Naive thymus-derived CD4-positive, alpha-beta T cell (primary cell): ENCODE data around the gene RABL6. TPM values are rescaled to one million over a fixed set of nuclear protein-coding genes. Genes with fewer than 3 reads are reported as not detected.

ENCODE experiments used
- ATAC-seq: fragments of 150-1000 bp; cut with Tn5 transposase; 2 replicates; pipeline ENCODE4 v1.10.0; 2021; ENCODE audit warnings: mild to moderate bottlenecking, moderate library complexity
- CTCF ChIA-PET: fragments of 350-600 bp; sonication (Branson Sonifier 250); formaldehyde crosslinking; loops from one replicate; lab custom pipeline; 2021; ENCODE audit warnings: antibody characterized with exemption; lab: Charles Lee
- POLR2A ChIA-PET: fragments of 350-600 bp; sonication (Branson Sonifier 250); formaldehyde crosslinking; loops from one replicate; lab custom pipeline; 2021; ENCODE audit warnings: antibody characterized with exemption, inconsistent platforms; lab: Charles Lee
- DNase-seq, 9 donors: peaks; one replicate each; pipeline versions ENCODE4 v3.0.0 to v3.0.0-alpha.2; 2020 to 2022; ENCODE audit warnings: mixed read lengths in 1 of 9
- H3K27ac ChIP-seq: one replicate; pipeline ENCODE4 v1.7.0; 2013; ENCODE audit warnings: mild to moderate bottlenecking, low read depth, low read length, moderate library complexity
- H3K27me3 ChIP-seq, 2 donors: one replicate each; pipeline ENCODE4 v1.7.0; 2013; ENCODE audit warnings: low read length in 2 of 2, mild to moderate bottlenecking in 2 of 2, moderate library complexity in 2 of 2; ENCODE audit not compliant: control insufficient read depth in 2 of 2, insufficient read depth in 2 of 2
- H3K36me3 ChIP-seq, 3 experiments: 1 replicate in 2 of 3; 2 replicates in 1 of 3; pipeline ENCODE4 v1.7.0; 2013; ENCODE audit warnings: low read length in 3 of 3, mild to moderate bottlenecking in 3 of 3, moderate library complexity in 1 of 3; ENCODE audit not compliant: insufficient read depth in 3 of 3, control insufficient read depth in 2 of 3
- H3K4me1 ChIP-seq, 2 donors: one replicate each; pipeline ENCODE4 v1.7.0; 2013; ENCODE audit warnings: low read length in 2 of 2, mild to moderate bottlenecking in 2 of 2, moderate library complexity in 1 of 2; ENCODE audit not compliant: control insufficient read depth in 2 of 2, insufficient read depth in 2 of 2
- H3K4me3 ChIP-seq: 2 replicates; pipeline ENCODE4 v1.7.0; 2013; ENCODE audit warnings: mild to moderate bottlenecking, low read length
- H3K9me3 ChIP-seq, 3 experiments: 1 replicate in 2 of 3; 2 replicates in 1 of 3; pipeline ENCODE4 v1.7.0; 2013; ENCODE audit warnings: low read length in 3 of 3; ENCODE audit not compliant: control insufficient read depth in 2 of 3
- H3K27ac Mint-ChIP-seq, 9 donors: one replicate each; pipeline ENCODE4 v1.8.0; 2020 to 2022; ENCODE audit warnings: mixed read lengths in 9 of 9, mild to moderate bottlenecking in 8 of 9, moderate library complexity in 5 of 9, inconsistent platforms in 2 of 9
- H3K27me3 Mint-ChIP-seq, 5 donors: one replicate each; pipeline ENCODE4 v1.8.0; 2021 to 2022; ENCODE audit warnings: mixed read lengths in 5 of 5, mild to moderate bottlenecking in 1 of 5
- H3K36me3 Mint-ChIP-seq, 5 donors: one replicate each; pipeline ENCODE4 v1.8.0; 2020 to 2022; ENCODE audit warnings: mixed read lengths in 5 of 5, mild to moderate bottlenecking in 3 of 5, inconsistent platforms in 1 of 5
- H3K4me1 Mint-ChIP-seq, 7 donors: one replicate each; pipeline ENCODE4 v1.8.0; 2020 to 2022; ENCODE audit warnings: mixed read lengths in 7 of 7, mild to moderate bottlenecking in 3 of 7, inconsistent platforms in 1 of 7
- H3K4me3 Mint-ChIP-seq, 10 donors: one replicate each; pipeline ENCODE4 v1.8.0; 2020 to 2022; ENCODE audit warnings: mild to moderate bottlenecking in 10 of 10, mixed read lengths in 10 of 10, moderate library complexity in 6 of 10, inconsistent platforms in 2 of 10
- H3K9me3 Mint-ChIP-seq, 11 donors: one replicate each; pipeline ENCODE4 v1.8.0; 2020 to 2022; ENCODE audit warnings: mixed read lengths in 11 of 11, mild to moderate bottlenecking in 4 of 11, inconsistent platforms in 1 of 11, moderate library complexity in 1 of 11
- intact Hi-C, 2 donors: fragments of 100-400 bp; cut with micrococcal nuclease; formaldehyde crosslinking; loops; one replicate each; pipeline ENCODE4 v1.15.1; 2023
- polyA plus RNA-seq, 2 donors: library from polyadenylated mRNA; unstranded; fragments of 300-500 nt; fragmentation: Illumina TruSeq; gene quantifications; one replicate each; pipeline ENCODE4 v1.2.3, GENCODE V29; 2021
- total RNA-seq, 6 experiments: library from RNA in 5 of 6; stranded (reverse) in 5 of 6; gene quantifications; 1 replicate in 5 of 6; 2 replicates in 1 of 6; pipeline ENCODE4 v1.2.3 and lab custom pipeline; 2021 to 2026

Gene RABL6
- total and polyA plus RNA-seq, 7 experiments from 2014 or later = 9.4 to 100 (median 60.7) TPM

DNA sequence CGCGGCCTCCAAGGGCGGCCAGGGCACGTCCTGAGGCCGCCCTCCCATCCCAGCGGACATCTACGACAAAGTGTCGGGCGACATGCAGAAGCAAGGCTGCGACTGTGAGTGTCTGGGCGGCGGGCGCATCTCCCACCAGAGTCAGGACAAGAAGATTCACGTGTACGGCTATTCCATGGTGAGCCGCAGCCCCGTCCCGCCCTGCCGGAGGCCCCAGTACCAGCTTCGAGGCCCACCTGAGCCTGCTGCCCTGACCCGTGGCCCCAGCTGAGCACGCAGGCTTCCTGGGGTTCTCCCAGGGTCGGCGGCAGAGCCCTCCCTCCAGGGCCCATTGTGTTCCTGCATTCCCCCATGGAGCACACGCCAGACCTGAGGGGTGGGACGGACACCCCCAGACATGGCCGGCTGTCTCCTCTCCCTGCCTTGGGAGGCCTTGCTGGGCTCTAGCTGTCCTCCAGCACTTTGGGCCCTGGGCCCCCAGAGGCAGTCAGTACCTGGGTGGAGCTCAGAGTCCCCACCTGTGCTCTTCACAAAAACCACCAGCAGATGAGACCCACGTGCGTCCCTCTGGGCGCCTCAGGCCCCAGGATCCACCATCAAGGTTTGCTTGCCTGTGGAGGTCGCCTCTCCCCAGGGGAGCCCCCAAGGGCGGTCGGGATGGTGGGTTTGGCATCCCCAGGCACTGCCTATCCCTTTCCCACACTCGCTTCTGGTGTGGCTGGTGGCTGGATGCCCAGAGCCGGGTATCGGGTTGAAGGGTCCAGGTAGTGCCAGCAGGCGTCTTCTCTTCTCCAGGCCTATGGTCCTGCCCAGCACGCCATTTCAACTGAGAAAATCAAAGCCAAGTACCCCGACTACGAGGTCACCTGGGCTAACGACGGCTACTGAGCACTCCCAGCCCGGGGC is 42.5 kb downstream of the RABL6 start:
- Mint-ChIP-seq H3K36me3 (peaks cover 0 to 10% (median 0%) of the 10 kb centered on the region in 5 donors), H3K27ac (peak overlapping the region in 5 of 9 donors; percentile 28 to 88 (median 77)), H3K4me3 (peak overlapping the region; percentile 86 to 97 (median 92)), H3K4me1 (peaks cover 0 to 16% (median 10%) of the 10 kb centered on the region in 7 donors), H3K27me3 (peaks cover 0 to 19% (median 0%) of the 10 kb centered on the region in 5 donors), H3K9me3 (no peaks in the 10 kb centered on the region)
- DNase-seq (no peak), ATAC-seq (no peak)
- H3K27me3 ChIP-seq = no peaks in the 10 kb centered on the region
- peak overlapping the region; percentile 64 for H3K27ac ChIP-seq
- POLR2A ChIA-PET = interaction anchor here (1.0 to 1.3 kb wide), 2 partner anchors 8 to 32 kb away, joined by 3 to 5 read pairs; no protein-coding TSS in a partner anchor
- intact Hi-C loops = loop anchor here (1.0 to 5.0 kb wide), 13 partner anchors 16 to 367 kb away; partner anchors contain the start of genes EDF1 (in 2 of the 2), FBXW5 (in 2 of the 2), TMEM141 (in 2 of the 2) and MAN1B1 (in 1 of the 2)
- CTCF ChIA-PET = no interaction called here
- peaks cover 15 to 17% of the 10 kb centered on the region in 2 donors for H3K4me1 ChIP-seq
- peaks cover 0 to 12% (median 0%) of the 10 kb centered on the region in 3 experiments for H3K36me3 ChIP-seq
- H3K4me3 ChIP-seq = peak overlapping the region; percentile 57
- H3K9me3 ChIP-seq = no peaks in the 10 kb centered on the region

DNA sequence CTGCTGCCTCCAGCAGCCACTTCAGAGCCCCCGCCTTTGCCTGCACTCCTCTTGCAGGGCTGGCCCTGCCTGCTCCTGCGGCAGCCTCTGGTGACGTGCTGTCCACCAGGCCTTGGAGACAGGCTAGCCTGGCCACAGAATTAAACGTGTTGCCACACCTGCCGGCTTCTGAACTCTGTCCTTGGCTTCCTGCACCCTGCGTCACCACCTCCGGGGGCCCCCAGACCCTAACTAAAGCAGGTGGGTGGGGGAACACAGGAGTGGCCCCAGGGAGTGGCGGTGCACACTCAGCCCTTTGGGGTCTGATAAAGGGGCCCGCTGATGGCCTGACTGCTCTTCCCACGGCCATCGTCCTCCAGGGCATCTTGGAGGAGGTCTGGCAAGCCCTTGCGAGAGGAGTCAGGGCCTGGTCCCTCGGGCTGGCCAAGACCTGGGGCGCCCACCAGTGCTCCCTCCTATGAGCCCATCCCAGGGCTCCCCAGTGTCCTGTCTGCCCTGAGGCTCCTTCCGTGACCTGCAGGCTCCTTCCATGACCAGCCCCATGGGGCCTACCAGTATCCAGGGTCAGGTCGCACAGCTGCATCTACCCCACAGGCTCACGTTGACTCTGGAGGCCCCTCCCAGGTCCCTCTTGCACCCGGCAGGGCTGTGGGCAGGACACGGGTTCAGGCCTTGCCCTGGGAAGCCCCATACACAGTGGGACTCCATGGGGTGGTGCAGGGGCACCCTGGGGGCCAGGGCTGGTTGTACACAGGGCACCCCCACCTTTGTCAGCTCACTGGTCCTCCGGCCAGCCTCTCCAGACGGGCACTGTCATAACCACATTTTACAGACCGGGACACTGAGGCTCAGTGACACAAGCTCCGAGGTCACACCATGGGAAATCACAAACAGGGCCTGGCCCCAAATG is 43.4 kb downstream of the RABL6 start:
- H3K4me3 ChIP-seq = no peak overlapping the region
- POLR2A ChIA-PET = interaction anchor here (0.6 kb wide), 1 partner anchor 27 kb away, joined by 9 read pairs; no protein-coding TSS in a partner anchor
- H3K27ac ChIP-seq = no peak overlapping the region
- H3K4me3 Mint-ChIP-seq = peak overlapping the region in 6 of 10 donors; percentile 3 to 63 (median 41)
- no peaks in the 10 kb centered on the region for H3K27me3 ChIP-seq
- DNase-seq (no peak), ATAC-seq (no peak)
- no peaks in the 10 kb centered on the region for H3K9me3 Mint-ChIP-seq
- H3K4me1 Mint-ChIP-seq = peaks cover 0 to 16% (median 10%) of the 10 kb centered on the region in 7 donors
- CTCF ChIA-PET = no interaction called here
- H3K4me1 ChIP-seq = peaks cover 15 to 17% of the 10 kb centered on the region in 2 donors
- intact Hi-C loops = no loop called here
- H3K27ac Mint-ChIP-seq = peak overlapping the region in 1 of 9 donors; percentile 5
- H3K27me3 Mint-ChIP-seq = peaks cover 0 to 16% (median 0%) of the 10 kb centered on the region in 5 donors
- no peaks in the 10 kb centered on the region for H3K9me3 ChIP-seq
- H3K36me3 Mint-ChIP-seq = peaks cover 0 to 10% (median 0%) of the 10 kb centered on the region in 5 donors
- H3K36me3 ChIP-seq = peaks cover 0 to 12% (median 0%) of the 10 kb centered on the region in 3 experiments

DNA sequence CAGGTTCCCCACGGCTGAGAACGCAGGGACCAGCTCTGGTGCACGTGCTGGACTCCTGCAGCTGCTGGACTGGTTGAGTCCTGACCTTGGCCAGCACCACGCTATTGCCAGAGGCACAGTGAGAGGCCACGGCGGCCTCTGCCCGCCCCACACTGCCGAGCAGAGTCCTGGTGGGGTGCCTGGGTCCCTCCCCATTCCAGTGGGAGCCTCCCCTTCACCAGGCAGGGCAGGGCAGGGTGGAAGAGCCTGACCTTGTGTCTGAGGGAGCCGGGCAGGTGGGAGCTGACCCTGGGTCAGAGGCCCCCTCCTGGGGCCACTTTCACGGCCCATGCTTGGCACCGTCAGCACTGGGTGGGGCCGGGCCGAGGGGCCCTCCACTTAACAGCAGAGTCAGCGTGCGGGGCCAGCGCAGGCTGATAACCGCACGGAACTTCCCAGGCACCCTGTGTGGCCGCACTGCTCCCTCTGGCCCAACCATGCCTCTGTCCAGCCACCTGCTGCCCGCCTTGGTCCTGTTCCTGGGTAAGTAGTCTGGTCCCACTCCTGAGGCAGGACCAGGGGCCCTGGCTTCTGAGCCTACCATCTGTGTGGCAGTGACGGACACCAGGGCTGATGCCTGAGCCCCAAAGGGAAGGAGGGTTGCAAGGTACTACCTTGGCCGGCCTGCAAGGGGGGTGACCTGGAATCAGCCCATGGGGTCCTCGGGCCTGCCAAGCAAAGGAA is 44.4 kb downstream of the RABL6 start, which contains the start of gene MAMDC4:
MAMDC4 (plus strand) TSS at position 406 of the 723 bp plus-strand sequence; CDS start at position 477, 71 bp downstream.
- POLR2A ChIA-PET = no interaction called here
- H3K36me3 ChIP-seq = peaks cover 0 to 12% (median 0%) of the 10 kb centered on the region in 3 experiments
- DNase-seq = no peak

DNA sequence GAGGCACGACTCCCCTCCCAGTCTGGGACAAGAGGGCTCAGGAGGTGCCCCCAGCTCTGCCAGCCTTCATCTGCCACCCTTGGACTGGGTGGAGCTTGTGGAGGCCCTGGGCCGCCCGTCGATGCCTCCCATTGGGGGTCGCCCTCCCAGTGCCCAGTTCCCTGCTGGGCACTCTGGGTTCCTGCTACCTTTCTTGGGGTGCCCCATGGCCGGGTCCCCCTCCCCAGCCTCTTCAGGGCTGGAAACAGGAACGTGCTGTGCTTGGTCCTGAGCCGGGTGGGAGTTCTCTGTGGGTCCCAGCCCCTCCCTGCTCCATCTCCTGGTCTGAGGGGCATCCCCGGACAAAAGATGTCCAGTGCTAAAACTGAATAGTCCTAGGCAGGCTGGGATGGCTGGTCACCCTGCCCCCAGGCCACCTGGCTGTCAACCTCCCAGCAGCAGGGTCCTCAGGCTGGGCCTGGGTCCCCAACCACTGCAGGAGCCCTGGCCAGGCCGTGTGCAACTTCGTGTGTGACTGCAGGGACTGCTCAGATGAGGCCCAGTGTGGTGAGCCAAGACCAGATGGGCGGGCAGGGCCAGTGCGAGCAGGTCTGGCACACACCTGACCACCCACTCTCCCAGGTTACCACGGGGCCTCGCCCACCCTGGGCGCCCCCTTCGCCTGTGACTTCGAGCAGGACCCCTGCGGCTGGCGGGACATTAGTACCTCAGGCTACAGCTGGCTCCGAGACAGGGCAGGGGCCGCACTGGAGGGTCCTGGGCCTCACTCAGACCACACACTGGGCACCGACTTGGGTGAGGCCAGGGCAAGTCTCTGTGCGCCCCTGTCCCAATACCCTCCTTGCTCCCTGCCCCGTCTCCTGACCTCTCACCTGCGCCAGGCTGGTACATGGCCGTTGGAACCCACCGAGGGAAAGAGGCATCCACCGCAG is 45.2 kb downstream of the RABL6 start:
- Mint-ChIP-seq H3K27me3 (peaks cover 0 to 3% (median 0%) of the 10 kb centered on the region in 5 donors), H3K4me1 (peaks cover 0 to 6% (median 6%) of the 10 kb centered on the region in 7 donors), H3K27ac (no peak overlapping the region), H3K36me3 (peaks cover 0 to 1% (median 0%) of the 10 kb centered on the region in 5 donors), H3K4me3 (no peak overlapping the region), H3K9me3 (no peaks in the 10 kb centered on the region)
- Histone ChIP-seq H3K36me3 (peaks cover 0 to 12% (median 0%) of the 10 kb centered on the region in 3 experiments), H3K9me3 (no peaks in the 10 kb centered on the region), H3K27ac (no peak overlapping the region), H3K27me3 (no peaks in the 10 kb centered on the region), H3K4me1 (peaks cover 9 to 11% of the 10 kb centered on the region in 2 donors), H3K4me3 (no peak overlapping the region)
- CTCF ChIA-PET = no interaction called here
- no peak for ATAC-seq
- intact Hi-C loops = no loop called here
- POLR2A ChIA-PET = interaction anchor here (1.1 kb wide), 1 partner anchor 26 kb away, joined by 3 read pairs; no protein-coding TSS in a partner anchor
- DNase-seq = no peak

More for the DNA sequence above, 44.4 kb downstream of the RABL6 start, which contains the start of gene MAMDC4:
- no peak for ATAC-seq
- H3K4me1 ChIP-seq = peaks cover 15 to 17% of the 10 kb centered on the region in 2 donors
- no peak within 1 kb of the TSS for H3K27ac ChIP-seq
- H3K27me3 Mint-ChIP-seq = peaks cover 0 to 9% (median 0%) of the 10 kb centered on the region in 5 donors
- H3K27ac Mint-ChIP-seq = no peak within 1 kb of the TSS
- H3K4me1 Mint-ChIP-seq = peaks cover 0 to 12% (median 10%) of the 10 kb centered on the region in 7 donors
- intact Hi-C loops = no loop called here
- CTCF ChIA-PET = no interaction called here
- H3K9me3 Mint-ChIP-seq = no peaks in the 10 kb centered on the region
- peaks cover 0 to 5% (median 0%) of the 10 kb centered on the region in 5 donors for H3K36me3 Mint-ChIP-seq
- H3K27me3 ChIP-seq = no peaks in the 10 kb centered on the region
- H3K4me3 ChIP-seq = no peak within 1 kb of the TSS
- no peaks in the 10 kb centered on the region for H3K9me3 ChIP-seq
- peak within 1 kb of the TSS in 2 of 10 donors; percentile 3 to 48 for H3K4me3 Mint-ChIP-seq

DNA sequence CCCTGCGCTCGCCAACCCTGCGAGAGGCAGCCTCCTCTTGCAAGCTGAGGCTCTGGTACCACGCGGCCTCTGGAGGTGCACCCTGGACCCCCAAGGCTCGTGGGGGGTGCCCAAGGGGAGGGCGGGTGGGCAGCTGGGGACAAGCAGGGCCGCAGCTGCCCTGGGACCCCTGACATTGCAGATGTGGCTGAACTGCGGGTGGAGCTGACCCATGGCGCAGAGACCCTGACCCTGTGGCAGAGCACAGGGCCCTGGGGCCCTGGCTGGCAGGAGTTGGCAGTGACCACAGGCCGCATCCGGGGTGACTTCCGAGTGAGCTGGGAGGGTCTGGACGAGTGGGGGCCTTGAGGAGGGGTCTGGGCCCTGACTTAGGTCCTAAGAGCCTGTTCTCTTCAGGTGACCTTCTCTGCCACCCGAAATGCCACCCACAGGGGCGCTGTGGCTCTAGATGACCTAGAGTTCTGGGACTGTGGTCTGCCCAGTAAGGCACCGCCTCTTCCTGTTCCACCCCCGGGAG is 45.9 kb downstream of the RABL6 start:
- H3K4me3 Mint-ChIP-seq = no peak overlapping the region
- no peaks in the 10 kb centered on the region for H3K9me3 ChIP-seq
- H3K9me3 Mint-ChIP-seq = no peaks in the 10 kb centered on the region
- no peaks in the 10 kb centered on the region for H3K27me3 ChIP-seq
- peaks cover 0 to 6% (median 3%) of the 10 kb centered on the region in 7 donors for H3K4me1 Mint-ChIP-seq
- H3K4me1 ChIP-seq = peaks cover 6 to 7% of the 10 kb centered on the region in 2 donors
- H3K27me3 Mint-ChIP-seq = peaks cover 0 to 2% (median 0%) of the 10 kb centered on the region in 5 donors
- no peak overlapping the region for H3K27ac Mint-ChIP-seq
- DNase-seq = peak in 1 of 9 donors; percentile 6
- ChIA-PET CTCF (no interaction called here), POLR2A (interaction anchor here (1.1 kb wide), 1 partner anchor 25 kb away, joined by 3 read pairs; no protein-coding TSS in a partner anchor)
- H3K36me3 ChIP-seq = peaks cover 0 to 12% (median 0%) of the 10 kb centered on the region in 3 experiments
- no peak overlapping the region for H3K4me3 ChIP-seq
- H3K36me3 Mint-ChIP-seq = peaks cover 0 to 1% (median 0%) of the 10 kb centered on the region in 5 donors
- no peak for ATAC-seq
- intact Hi-C loops = no loop called here
- no peak overlapping the region for H3K27ac ChIP-seq
